Neuronal stem cell (in vitro differentiated cells): ENCODE data around the gene TLL2.

ENCODE experiments used
- DNase-seq: peaks from one replicate; pipeline ENCODE4 v3.0.0-alpha.2; 2013; ENCODE audit warnings: low spot score
- H2AFZ ChIP-seq: one replicate; pipeline ENCODE4 v1.6.1; 2013; ENCODE audit warnings: mild to moderate bottlenecking, low read length, inconsistent platforms
- H2AK5ac ChIP-seq: 2 replicates; pipeline ENCODE4 v1.6.1; 2013; ENCODE audit warnings: low read depth, mild to moderate bottlenecking, inconsistent platforms, low read length, moderate library complexity, mixed read lengths
- H2BK120ac ChIP-seq: 2 replicates; pipeline ENCODE4 v1.6.1; 2013; ENCODE audit warnings: low read depth, mild to moderate bottlenecking, inconsistent platforms, low read length, moderate library complexity, mixed read lengths
- H2BK12ac ChIP-seq: one replicate; pipeline ENCODE4 v1.6.1; 2013; ENCODE audit warnings: low read length, inconsistent platforms
- H2BK15ac ChIP-seq: 2 replicates; pipeline ENCODE4 v1.6.1; 2013; ENCODE audit warnings: mild to moderate bottlenecking, low read length, inconsistent platforms, mixed read lengths
- H2BK5ac ChIP-seq: one replicate; pipeline ENCODE4 v1.6.1; 2013; ENCODE audit warnings: inconsistent platforms, mild to moderate bottlenecking, low read length, moderate library complexity
- H3K14ac ChIP-seq: one replicate; pipeline ENCODE4 v1.6.1; 2013; ENCODE audit warnings: low read length, inconsistent platforms
- H3K18ac ChIP-seq: 2 replicates; pipeline ENCODE4 v1.6.1; 2013; ENCODE audit warnings: low read length, inconsistent platforms
- H3K23ac ChIP-seq: 2 replicates; pipeline ENCODE4 v1.6.1; 2013; ENCODE audit warnings: low read depth, mild to moderate bottlenecking, mixed read lengths, low read length, inconsistent platforms; ENCODE audit not compliant: poor library complexity
- H3K27ac ChIP-seq: replicated peaks from 3 replicates; pipeline ENCODE4 v1.5.1; 2013; ENCODE audit warnings: low read length, inconsistent platforms
- H3K27me3 ChIP-seq, 3 experiments: 2 replicates each; pipeline ENCODE4 v1.6.1; 2013; ENCODE audit warnings: low read length in 3 of 3, mild to moderate bottlenecking in 2 of 3, inconsistent platforms in 1 of 3, low read depth in 1 of 3, mixed read lengths in 1 of 3, moderate library complexity in 1 of 3; ENCODE audit not compliant: control insufficient read depth in 3 of 3, insufficient read depth in 3 of 3
- H3K36me3 ChIP-seq, 2 donors: replicated peaks in 1 of 2; 2 replicates each; pipeline ENCODE4 v1.6.1; 2013; ENCODE audit warnings: low read length in 2 of 2; ENCODE audit not compliant: control insufficient read depth in 2 of 2, insufficient read depth in 2 of 2
- H3K4ac ChIP-seq: 2 replicates; pipeline ENCODE4 v1.6.1; 2013; ENCODE audit warnings: inconsistent platforms, mild to moderate bottlenecking, low read length, moderate library complexity
- H3K4me1 ChIP-seq, 2 donors: 1 replicate in 1 of 2; 2 replicates in 1 of 2; pipeline ENCODE4 v1.6.1; 2013; ENCODE audit warnings: low read length in 2 of 2, low read depth in 1 of 2; ENCODE audit not compliant: control insufficient read depth in 2 of 2, insufficient read depth in 1 of 2
- H3K4me2 ChIP-seq: one replicate; pipeline ENCODE4 v1.6.1; 2013; ENCODE audit warnings: mild to moderate bottlenecking, low read length, inconsistent platforms; ENCODE audit not compliant: insufficient read depth, poor library complexity, severe bottlenecking
- H3K4me3 ChIP-seq, 2 donors: 2 replicates each; pipeline ENCODE4 v1.5.1; 2013; ENCODE audit warnings: low read length in 2 of 2, mild to moderate bottlenecking in 2 of 2, inconsistent platforms in 1 of 2, moderate library complexity in 1 of 2
- H3K79me1 ChIP-seq: one replicate; pipeline ENCODE4 v1.6.1; 2013; ENCODE audit warnings: low read depth, mild to moderate bottlenecking, inconsistent platforms, low read length, moderate library complexity
- H3K9ac ChIP-seq: one replicate; pipeline ENCODE4 v1.6.1; 2013; ENCODE audit warnings: mild to moderate bottlenecking, low read depth, low read length, inconsistent platforms; ENCODE audit not compliant: poor library complexity
- H3K9me3 ChIP-seq, 2 donors: replicated peaks in 1 of 2; 2 replicates each; pipeline versions ENCODE3 to v1.6.1; 2013; ENCODE audit warnings: low read length in 2 of 2, mild to moderate bottlenecking in 2 of 2, inconsistent platforms in 1 of 2, low read depth in 1 of 2, mixed read lengths in 1 of 2, moderate library complexity in 1 of 2; ENCODE audit not compliant: control insufficient read depth in 2 of 2, insufficient read depth in 1 of 2
- H4K8ac ChIP-seq: one replicate; pipeline ENCODE4 v1.6.1; 2013; ENCODE audit warnings: low read depth, mild to moderate bottlenecking, inconsistent platforms, low read length, moderate library complexity
- H4K91ac ChIP-seq: one replicate; pipeline ENCODE4 v1.6.1; 2013; ENCODE audit warnings: low read length, low read depth, mild to moderate bottlenecking, inconsistent platforms; ENCODE audit not compliant: poor library complexity
- WGBS, 2 donors: extraction: QIAGEN DNeasy Blood & Tissue Kit; methylation state at CpG; one replicate each; pipeline ENCODE4 v1.1.7; 2013; ENCODE audit warnings: missing lambda C conversion rate in 2 of 2, mixed read lengths in 1 of 2; ENCODE audit not compliant: insufficient read length in 2 of 2, insufficient replicate concordance in 1 of 2; ENCODE audit errors: extremely low coverage in 2 of 2; 5-methylcytosine and 5-hydroxymethylcytosine counted together

The TLL2 gene

DNA sequence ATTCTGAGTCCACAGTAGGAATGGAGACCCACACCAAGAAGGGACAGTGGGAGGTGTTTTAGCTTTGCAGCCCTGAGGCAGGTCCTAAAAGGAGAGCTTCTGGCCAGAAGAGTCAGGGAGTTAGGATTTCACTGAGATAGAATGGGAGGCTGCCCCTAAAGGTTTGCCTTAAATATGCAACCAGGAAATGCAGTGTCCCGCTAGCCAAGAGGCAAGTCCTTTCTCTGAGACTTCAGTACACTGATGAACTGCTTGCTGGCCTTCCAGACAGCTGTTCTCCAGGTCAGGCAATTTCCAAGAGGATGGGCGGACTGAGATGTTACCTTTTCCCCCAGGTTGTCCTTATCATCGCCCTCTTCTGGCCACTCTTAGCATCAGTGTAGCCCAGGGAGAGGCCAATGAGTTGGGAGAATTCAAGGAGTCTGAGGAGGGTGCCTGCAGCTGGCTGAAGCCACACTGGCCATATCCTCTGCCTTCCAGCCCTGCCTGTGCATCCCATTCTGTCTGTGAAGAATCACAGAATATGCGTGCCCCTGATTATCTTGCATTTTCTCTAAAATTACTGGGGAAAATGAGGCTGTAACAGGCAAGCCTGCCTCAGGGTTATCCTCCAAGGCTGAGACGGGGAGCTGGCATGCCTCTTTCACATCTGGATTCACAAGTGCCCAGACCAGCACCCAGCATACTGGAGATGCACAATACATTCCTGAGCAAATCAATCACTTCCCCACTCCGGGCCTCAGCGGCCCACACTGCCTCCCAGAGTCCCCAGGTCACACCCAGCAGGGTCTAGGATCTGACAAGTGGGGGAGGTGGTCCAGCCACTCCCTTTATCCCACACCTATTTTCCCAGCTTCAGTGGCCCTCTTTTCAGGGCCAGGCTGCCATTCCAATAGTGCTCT lies 2.4 kb downstream of the TLL2 start:
- H3K27me3 ChIP-seq, result peaks cover 0 to 31% (median 19%) of the 10 kb centered on the region in 3 experiments
- H3K79me1 ChIP-seq, result no peaks in the 10 kb centered on the region
- no peak overlapping the region for H2BK12ac ChIP-seq
- no peak overlapping the region for H2AFZ ChIP-seq
- no peak overlapping the region for H3K9ac ChIP-seq
- no peak overlapping the region for H4K8ac ChIP-seq
- no peak overlapping the region for H4K91ac ChIP-seq
- DNase-seq, result no peak
- H2BK120ac ChIP-seq, result no peak overlapping the region
- H3K4me1 ChIP-seq, result peaks cover 8 to 13% of the 10 kb centered on the region in 2 donors
- no peak overlapping the region for H3K4me3 ChIP-seq
- no peaks in the 10 kb centered on the region for H3K36me3 ChIP-seq
- no peak overlapping the region for H3K27ac ChIP-seq
- H3K18ac ChIP-seq, result no peak overlapping the region
- peak overlapping the region; percentile 78 for H2AK5ac ChIP-seq
- no CpG with 5 or more reads among the region's 7 CpGs for WGBS, 2 donors
- no peak overlapping the region for H2BK15ac ChIP-seq
- peaks cover 0 to 2% of the 10 kb centered on the region in 2 donors for H3K9me3 ChIP-seq
- no peak overlapping the region for H3K4ac ChIP-seq
- no peak overlapping the region for H3K14ac ChIP-seq
- no peak overlapping the region for H2BK5ac ChIP-seq
- no peak overlapping the region for H3K4me2 ChIP-seq
- H3K23ac ChIP-seq, result no peak overlapping the region

DNA sequence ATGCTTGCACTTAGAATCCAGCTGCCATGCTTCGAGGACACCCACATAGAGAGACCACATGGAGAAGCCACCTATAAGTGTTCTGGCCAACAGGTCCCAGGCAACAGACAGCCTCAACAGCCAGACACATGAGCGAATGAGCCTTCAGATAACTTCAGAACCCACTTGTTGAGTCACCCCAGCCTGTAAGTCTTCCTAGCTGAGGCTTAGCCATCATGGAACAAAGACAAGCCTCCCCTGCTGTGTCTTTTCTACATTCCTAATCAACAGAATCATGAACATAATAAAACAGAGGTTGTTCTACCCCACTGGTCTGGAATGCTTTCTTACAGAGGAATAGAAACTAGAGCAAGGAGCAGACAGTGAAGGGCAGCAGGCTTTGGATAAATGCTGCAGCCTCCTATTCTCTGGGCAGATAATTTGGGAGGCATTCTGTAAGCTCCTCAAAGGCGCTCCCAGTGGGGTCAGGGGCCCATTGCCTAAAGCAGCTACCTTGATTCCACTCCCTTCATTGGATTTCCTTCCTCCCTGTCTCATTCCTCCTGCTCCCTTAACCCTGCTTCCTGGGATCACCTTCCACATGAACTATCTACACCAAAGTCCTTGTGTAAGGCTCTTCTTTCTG lies 4.6 kb downstream of the TLL2 start:
- H2BK12ac ChIP-seq, result no peak overlapping the region
- H3K27me3 ChIP-seq, result peaks cover 0 to 28% (median 16%) of the 10 kb centered on the region in 3 experiments
- no CpG with 5 or more reads among the region's 3 CpGs for WGBS, 2 donors
- H3K4me3 ChIP-seq, result no peak overlapping the region
- no peak for DNase-seq
- H2BK15ac ChIP-seq, result no peak overlapping the region
- H2AK5ac ChIP-seq, result no peak overlapping the region
- H3K18ac ChIP-seq, result peak overlapping the region; percentile 6
- H2BK5ac ChIP-seq, result no peak overlapping the region
- H3K36me3 ChIP-seq, result no peaks in the 10 kb centered on the region
- no peak overlapping the region for H3K4ac ChIP-seq
- no peak overlapping the region for H2AFZ ChIP-seq
- H3K14ac ChIP-seq, result no peak overlapping the region
- peak overlapping the region; percentile 15 for H3K27ac ChIP-seq
- H3K4me1 ChIP-seq, result peaks cover 5 to 12% of the 10 kb centered on the region in 2 donors
- H3K9ac ChIP-seq, result no peak overlapping the region
- peaks cover 0 to 2% of the 10 kb centered on the region in 2 donors for H3K9me3 ChIP-seq
- H4K91ac ChIP-seq, result no peak overlapping the region
- no peaks in the 10 kb centered on the region for H3K79me1 ChIP-seq
- no peak overlapping the region for H3K4me2 ChIP-seq
- no peak overlapping the region for H2BK120ac ChIP-seq
- H4K8ac ChIP-seq, result no peak overlapping the region
- no peak overlapping the region for H3K23ac ChIP-seq

DNA sequence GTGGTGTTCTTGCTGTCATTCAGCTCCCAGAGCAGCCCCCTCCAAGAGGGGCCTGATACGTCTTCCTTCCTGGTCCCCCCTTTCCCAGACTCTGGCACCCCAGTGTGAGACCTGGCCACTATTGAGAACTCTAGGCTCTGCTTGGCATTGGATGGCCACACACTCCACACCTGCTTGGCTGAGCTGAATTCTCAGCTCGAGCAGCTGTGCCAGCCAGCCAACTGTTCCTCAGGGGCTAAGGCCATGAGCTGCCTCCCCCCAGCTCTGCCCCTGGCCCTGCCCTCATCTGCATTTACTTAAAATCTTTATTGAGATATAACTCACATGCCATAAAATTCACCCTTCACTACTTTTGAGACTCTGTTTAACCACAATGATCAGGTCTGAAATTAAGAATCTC lies 6.7 kb downstream of the TLL2 start:
- no peak for DNase-seq
- Histone ChIP-seq H2BK120ac (no peak overlapping the region), H3K9ac (no peak overlapping the region), H4K8ac (no peak overlapping the region), H3K18ac (no peak overlapping the region), H3K4ac (no peak overlapping the region), H3K27me3 (peaks cover 0 to 18% (median 8%) of the 10 kb centered on the region in 3 experiments), H3K4me2 (no peak overlapping the region), H3K23ac (no peak overlapping the region), H2BK5ac (no peak overlapping the region), H3K4me1 (peaks cover 0 to 7% of the 10 kb centered on the region in 2 donors), H3K14ac (no peak overlapping the region), H3K4me3 (no peak overlapping the region), H3K9me3 (peaks cover 0 to 2% of the 10 kb centered on the region in 2 donors), H2BK15ac (no peak overlapping the region), H4K91ac (no peak overlapping the region), H3K27ac (no peak overlapping the region), H2AK5ac (no peak overlapping the region), H2AFZ (no peak overlapping the region), H3K79me1 (no peaks in the 10 kb centered on the region), H2BK12ac (no peak overlapping the region), H3K36me3 (no peaks in the 10 kb centered on the region)
- no CpG with 5 or more reads among the region's 2 CpGs for WGBS, 2 donors
